Keratinocyte (primary cell): Measurements from ENCODE around the gene ZSCAN30. TPM values are rescaled to one million over a fixed set of nuclear protein-coding genes. Genes with fewer than 3 reads are reported as not detected.
A peak's percentile ranks its signal among the peaks of the same experiment; 100 is the strongest.

Experiments
- DNase-seq: peaks from one replicate; pipeline ENCODE4 v3.0.0-alpha.2; 2011; ENCODE audit warnings: low read depth, missing footprints, low spot score
- FAIRE-seq: peaks from 2 replicates; lab custom pipeline; 2011; peaks lifted over from hg19 to GRCh38; lab: Jason Lieb, UNC
- H2AFZ ChIP-seq: 2 replicates; pipeline ENCODE4 v1.6.0; 2012; ENCODE audit warnings: low read length, control low read depth, inconsistent platforms; ENCODE audit not compliant: control insufficient read depth
- H3K27ac ChIP-seq: 2 replicates; pipeline ENCODE4 v1.5.1; 2011; ENCODE audit warnings: low read length; ENCODE audit not compliant: control insufficient read depth, insufficient read depth
- H3K27me3 ChIP-seq: 3 replicates; pipeline ENCODE4 v1.6.0; 2011; ENCODE audit warnings: low read length; ENCODE audit not compliant: control insufficient read depth, insufficient read depth; ENCODE audit errors: extremely low read depth
- H3K36me3 ChIP-seq, 2 experiments: 2 replicates in 1 of 2; 3 replicates in 1 of 2; pipeline ENCODE4 v1.5.1; 2011; ENCODE audit warnings: low read length in 2 of 2, mild to moderate bottlenecking in 1 of 2; ENCODE audit not compliant: control insufficient read depth in 2 of 2, insufficient read depth in 2 of 2; ENCODE audit errors: extremely low read depth in 1 of 2
- H3K4me1 ChIP-seq: 3 replicates; pipeline ENCODE4 v1.5.1; 2011; ENCODE audit warnings: low read length; ENCODE audit not compliant: control insufficient read depth, insufficient read depth; ENCODE audit errors: extremely low read depth
- H3K4me2 ChIP-seq: 3 replicates; pipeline ENCODE4 v1.6.0; 2011; ENCODE audit warnings: low read depth, low read length; ENCODE audit not compliant: control insufficient read depth, insufficient read depth; ENCODE audit errors: extremely low read depth
- H3K4me3 ChIP-seq, 3 experiments: fragments of 200-600 bp in 1 of 3; sonication (generic) in 1 of 3; 2 replicates in 2 of 3; 3 replicates in 1 of 3; pipeline ENCODE4 v1.5.1; 2011 to 2016; ENCODE audit warnings: low read length in 3 of 3, mild to moderate bottlenecking in 3 of 3, control low read depth in 2 of 3, inconsistent platforms in 1 of 3, low read depth in 1 of 3, mixed read lengths in 1 of 3, mixed run types in 1 of 3, moderate library complexity in 1 of 3; ENCODE audit not compliant: control insufficient read depth in 2 of 3, insufficient read depth in 2 of 3; ENCODE audit errors: extremely low read depth in 1 of 3
- H3K79me2 ChIP-seq: 2 replicates; pipeline ENCODE4 v1.6.0; 2012; ENCODE audit warnings: low read length; ENCODE audit not compliant: control insufficient read depth, insufficient read depth
- H3K9ac ChIP-seq: 3 replicates; pipeline ENCODE4 v1.6.0; 2011; ENCODE audit warnings: low read length; ENCODE audit not compliant: control insufficient read depth, insufficient read depth; ENCODE audit errors: extremely low read depth
- H3K9me1 ChIP-seq: 3 replicates; pipeline ENCODE4 v1.6.0; 2011; ENCODE audit warnings: low read length; ENCODE audit not compliant: control insufficient read depth, insufficient read depth; ENCODE audit errors: extremely low read depth
- H3K9me3 ChIP-seq: 2 replicates; pipeline ENCODE4 v1.5.1; 2012; ENCODE audit warnings: low read depth, low read length; ENCODE audit not compliant: control insufficient read depth
- H4K20me1 ChIP-seq: 3 replicates; pipeline ENCODE4 v1.6.0; 2011; ENCODE audit warnings: low read length; ENCODE audit not compliant: control insufficient read depth, insufficient read depth; ENCODE audit errors: extremely low read depth
- EZH2 ChIP-seq: IDR thresholded peaks from one replicate; pipeline ENCODE4 v1.6.1; 2012; ENCODE audit warnings: inconsistent platforms, mild to moderate bottlenecking, low read length, moderate library complexity
- dilution Hi-C: fragments of 300-500 bp; cut with MboI; formaldehyde crosslinking; loops from one replicate; pipeline ENCODE4 v1.7.0; 2020; ENCODE audit warnings: low sequenced_read_pairs; ENCODE audit not compliant: extremely low pct_ligation_motif_present
- polyA plus RNA-seq, 5 experiments: library from polyadenylated mRNA; depleted of rRNA in 3 of 5; stranded (reverse) in 3 of 5; stranded (forward) in 1 of 5; unstranded in 1 of 5; fragments of >200 nt; gene quantifications; 1 replicate in 1 of 5; 2 replicates in 3 of 5; 3 replicates in 1 of 5; pipeline versions ENCODE4 v1.2.1 to v1.2.3, GENCODE V29; 2011 to 2012; ENCODE audit warnings: missing spikeins in 2 of 5, low read depth in 1 of 5, low replicate concordance in 1 of 5
- TF ChIP-seq, protein P1 (sequence below), 3 experiments: IDR thresholded peaks in 1 of 3; conservative IDR thresholded peaks in 1 of 3; optimal IDR thresholded peaks in 1 of 3; 2 replicates in 2 of 3; 3 replicates in 1 of 3; pipeline versions ENCODE3 to v1.5.1; 2011; ENCODE audit warnings: low read length in 3 of 3, mild to moderate bottlenecking in 3 of 3, moderate library complexity in 2 of 3, control low read depth in 1 of 3, inconsistent platforms in 1 of 3; ENCODE audit not compliant: insufficient read depth in 2 of 3; ENCODE audit errors: extremely low read depth in 1 of 3

Gene ZSCAN30
- polyA plus RNA-seq, 1 donor (not counting 4 experiments of a cell fraction or from before 2014, with no cell fraction given) = 13.6 TPM

DNA sequence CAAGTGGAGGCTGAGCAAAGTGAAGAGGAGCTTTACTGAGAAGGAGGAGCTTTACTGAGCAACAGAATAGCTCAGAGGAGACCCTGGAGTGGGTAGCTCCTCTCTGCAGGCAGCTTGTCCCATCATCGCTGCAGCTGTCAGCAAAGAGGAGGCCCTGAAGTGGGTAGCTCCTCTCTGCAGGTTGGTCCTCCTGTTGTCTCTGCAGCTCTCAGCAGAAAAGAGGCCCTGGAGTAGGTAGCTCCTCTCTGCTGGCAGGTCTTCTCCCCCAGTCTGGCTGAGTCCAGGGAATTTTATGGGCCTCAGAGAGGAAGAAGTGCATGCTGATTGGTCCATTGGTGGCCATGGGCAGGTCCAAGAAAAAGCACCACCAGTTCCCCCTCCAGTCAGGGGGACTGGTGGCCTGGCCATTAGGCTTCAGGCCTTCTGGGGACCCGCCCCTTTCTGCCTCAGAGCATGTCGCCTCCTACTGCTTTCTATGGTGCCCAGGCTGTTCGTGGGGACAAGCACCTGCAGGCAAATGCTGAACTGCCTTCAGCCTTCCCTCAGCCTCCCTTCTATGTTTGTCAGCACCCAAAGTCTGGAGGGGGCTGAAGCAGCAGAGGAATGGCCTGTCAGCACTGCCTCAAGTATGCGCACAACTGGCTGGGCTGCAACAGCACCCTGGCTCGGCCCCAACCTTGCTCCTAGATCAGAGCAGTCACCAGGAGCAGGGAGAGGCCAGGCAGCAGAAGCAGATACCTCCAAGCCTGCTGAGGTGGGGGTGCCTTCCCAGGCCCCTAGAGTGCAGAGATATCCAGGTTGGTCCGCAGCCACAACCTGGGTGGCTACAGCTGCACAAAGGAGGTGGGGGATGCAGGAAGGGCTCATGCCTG, 5.9 kb downstream of the ZSCAN30 start:
- no peak for FAIRE-seq
- peaks cover 41% of the 10 kb centered on the region for H3K79me2 ChIP-seq

DNA sequence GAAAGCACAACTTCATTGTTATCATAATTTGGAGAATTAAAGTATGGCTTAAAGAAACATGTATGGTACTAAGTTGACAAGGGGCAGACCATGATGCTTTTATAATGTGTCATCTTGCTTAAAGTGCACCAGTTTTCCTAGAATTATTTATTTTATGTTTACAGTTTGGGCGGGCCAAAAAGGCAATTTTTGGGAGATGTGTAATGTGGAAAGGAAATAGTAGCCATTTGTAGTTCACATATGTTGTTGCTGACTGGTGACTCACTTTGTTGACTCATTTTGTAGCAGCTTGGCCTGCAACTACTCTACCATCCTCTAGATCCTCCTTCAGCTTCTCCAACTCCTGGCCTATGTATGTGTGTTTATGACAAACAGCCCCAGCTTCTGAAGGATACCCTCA, 7.7 kb downstream of the ZSCAN30 start:
- Histone ChIP-seq H3K36me3 (peaks cover 0 to 4% of the 10 kb centered on the region in 2 experiments), H3K4me3 (no peak overlapping the region), H3K27ac (no peak overlapping the region), H3K4me2 (peak overlapping the region; percentile 22), H3K27me3 (no peaks in the 10 kb centered on the region), H4K20me1 (no peaks in the 10 kb centered on the region), H3K4me1 (peaks cover 9% of the 10 kb centered on the region), H2AFZ (no peak overlapping the region), H3K9me1 (no peaks in the 10 kb centered on the region), H3K79me2 (peaks cover 31% of the 10 kb centered on the region), H3K9me3 (peaks cover 9% of the 10 kb centered on the region), H3K9ac (no peak overlapping the region)
- FAIRE-seq (peak; percentile 73), DNase-seq (peak; percentile 38)
- TF ChIP-seq EZH2 = no peak
- TF ChIP-seq, protein P1, sequence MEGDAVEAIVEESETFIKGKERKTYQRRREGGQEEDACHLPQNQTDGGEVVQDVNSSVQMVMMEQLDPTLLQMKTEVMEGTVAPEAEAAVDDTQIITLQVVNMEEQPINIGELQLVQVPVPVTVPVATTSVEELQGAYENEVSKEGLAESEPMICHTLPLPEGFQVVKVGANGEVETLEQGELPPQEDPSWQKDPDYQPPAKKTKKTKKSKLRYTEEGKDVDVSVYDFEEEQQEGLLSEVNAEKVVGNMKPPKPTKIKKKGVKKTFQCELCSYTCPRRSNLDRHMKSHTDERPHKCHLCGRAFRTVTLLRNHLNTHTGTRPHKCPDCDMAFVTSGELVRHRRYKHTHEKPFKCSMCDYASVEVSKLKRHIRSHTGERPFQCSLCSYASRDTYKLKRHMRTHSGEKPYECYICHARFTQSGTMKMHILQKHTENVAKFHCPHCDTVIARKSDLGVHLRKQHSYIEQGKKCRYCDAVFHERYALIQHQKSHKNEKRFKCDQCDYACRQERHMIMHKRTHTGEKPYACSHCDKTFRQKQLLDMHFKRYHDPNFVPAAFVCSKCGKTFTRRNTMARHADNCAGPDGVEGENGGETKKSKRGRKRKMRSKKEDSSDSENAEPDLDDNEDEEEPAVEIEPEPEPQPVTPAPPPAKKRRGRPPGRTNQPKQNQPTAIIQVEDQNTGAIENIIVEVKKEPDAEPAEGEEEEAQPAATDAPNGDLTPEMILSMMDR (optimal IDR thresholded peaks at IDR 0.05 in 1 of 3, IDR thresholded peaks at IDR 0.05 in 1 of 3, conservative IDR thresholded peaks at IDR 0.05 in 1 of 3; ENCODE audit: extremely low read depth in 1 of 3, insufficient read depth in 2 of 3, low read length in 3 of 3) = no peak
- dilution Hi-C loops = no loop called here

More for the DNA sequence above, 5.9 kb downstream of the ZSCAN30 start:
- Histone ChIP-seq H3K4me1 (peaks cover 12% of the 10 kb centered on the region), H2AFZ (no peak overlapping the region), H3K4me2 (no peak overlapping the region), H3K36me3 (peaks cover 0 to 4% of the 10 kb centered on the region in 2 experiments), H3K4me3 (no peak overlapping the region), H3K27ac (no peak overlapping the region), H3K9me3 (peaks cover 9% of the 10 kb centered on the region), H3K9ac (no peak overlapping the region), H4K20me1 (no peaks in the 10 kb centered on the region), H3K27me3 (no peaks in the 10 kb centered on the region), H3K9me1 (no peaks in the 10 kb centered on the region)
- TF ChIP-seq EZH2 = no peak
- TF ChIP-seq, protein P1 (optimal IDR thresholded peaks at IDR 0.05 in 1 of 3, IDR thresholded peaks at IDR 0.05 in 1 of 3, conservative IDR thresholded peaks at IDR 0.05 in 1 of 3; ENCODE audit: extremely low read depth in 1 of 3, insufficient read depth in 2 of 3, low read length in 3 of 3) = no peak
- no peak for DNase-seq
- dilution Hi-C loops = no loop called here
